ENCODE results near the gene RIPOR3.
"Not testable (repeated sequence)": the region's sequence is repeated elsewhere in the genome, so short reads cannot be mapped to it uniquely, and the experiment has no call there.

The RIPOR3 gene

GRCh38 chr20:50699688-50700087 is 8.3 kb upstream of the RIPOR3 start:
- no peaks in the 10 kb centered on the region for H3K9me3 ChIP-seq (ENCODE audit: insufficient read depth, low read length)
- H4K20me1 ChIP-seq (ENCODE audit: low read depth, low read length) = no peaks in the 10 kb centered on the region

GRCh38 chr20:50698255-50698654 is 6.9 kb upstream of the RIPOR3 start:
- H3K27ac ChIP-seq (ENCODE audit: low read depth, low read length); H3K4me3 ChIP-seq (ENCODE audit: insufficient read depth, low read length, poor library complexity, severe bottlenecking): not testable (repeated sequence)

More at GRCh38 chr20:50699688-50700087, 8.3 kb upstream of the RIPOR3 start:
- Histone ChIP-seq H3K9me2 (replicated peaks; ENCODE audit: insufficient read depth, low read length) (no peaks in the 10 kb centered on the region), H3K27me3 (ENCODE audit: low read length) (no peaks in the 10 kb centered on the region), H3K4me2 (ENCODE audit: low read depth, low read length, poor library complexity, severe bottlenecking) (no peak overlapping the region), H3K4me3 (ENCODE audit: insufficient read depth, low read length, poor library complexity, severe bottlenecking) (no peak overlapping the region), H3K27ac (ENCODE audit: low read depth, low read length) (no peak overlapping the region), H2AFZ (ENCODE audit: low read depth, low read length, severe bottlenecking) (no peak overlapping the region), H3K36me3 (ENCODE audit: low read length) (no peaks in the 10 kb centered on the region), H3K79me2 (ENCODE audit: insufficient read depth, low read length) (no peaks in the 10 kb centered on the region), H3K9ac (ENCODE audit: low read length) (no peak overlapping the region), H3F3A (ENCODE audit: insufficient read depth) (no peaks in the 10 kb centered on the region)
- TF ChIP-seq EZH2phosphoT487 (conservative IDR thresholded peaks at IDR 0.05; ENCODE audit: low read length) = no peak
- no peak for TF ChIP-seq CTCF (IDR thresholded peaks at IDR 0.05; ENCODE audit: insufficient read depth, low read length, poor library complexity, severe bottlenecking)

GRCh38 chr20:50695135-50695872 is 4.0 kb upstream of the RIPOR3 start:
- no peak overlapping the region for H3K4me3 ChIP-seq (ENCODE audit: insufficient read depth, low read length, poor library complexity, severe bottlenecking)
- H3K9me3 ChIP-seq (ENCODE audit: insufficient read depth, low read length) = no peaks in the 10 kb centered on the region
- no peak overlapping the region for H2AFZ ChIP-seq (ENCODE audit: low read depth, low read length, severe bottlenecking)
- H3F3A ChIP-seq (ENCODE audit: insufficient read depth) = no peaks in the 10 kb centered on the region
- H3K27me3 ChIP-seq (ENCODE audit: low read length) = no peaks in the 10 kb centered on the region
- no peaks in the 10 kb centered on the region for H3K79me2 ChIP-seq (ENCODE audit: insufficient read depth, low read length)
- no peaks in the 10 kb centered on the region for H4K20me1 ChIP-seq (ENCODE audit: low read depth, low read length)
- TF ChIP-seq EZH2phosphoT487 (conservative IDR thresholded peaks at IDR 0.05; ENCODE audit: low read length) = no peak
- TF ChIP-seq CTCF (IDR thresholded peaks at IDR 0.05; ENCODE audit: insufficient read depth, low read length, poor library complexity, severe bottlenecking) = no peak
- H3K9me2 ChIP-seq (replicated peaks; ENCODE audit: insufficient read depth, low read length) = no peaks in the 10 kb centered on the region
- no peaks in the 10 kb centered on the region for H3K36me3 ChIP-seq (ENCODE audit: low read length)
- no peak overlapping the region for H3K27ac ChIP-seq (ENCODE audit: low read depth, low read length)
- no peak overlapping the region for H3K4me2 ChIP-seq (ENCODE audit: low read depth, low read length, poor library complexity, severe bottlenecking)
- H3K9ac ChIP-seq (ENCODE audit: low read length) = no peak overlapping the region

More at GRCh38 chr20:50698255-50698654, 6.9 kb upstream of the RIPOR3 start:
- H4K20me1 ChIP-seq (ENCODE audit: low read depth, low read length); H3K36me3 ChIP-seq (ENCODE audit: low read length); H3K9me2 ChIP-seq (replicated peaks; ENCODE audit: insufficient read depth, low read length); H3K4me2 ChIP-seq (ENCODE audit: low read depth, low read length, poor library complexity, severe bottlenecking); H3K9me3 ChIP-seq (ENCODE audit: insufficient read depth, low read length); H3K79me2 ChIP-seq (ENCODE audit: insufficient read depth, low read length); H2AFZ ChIP-seq (ENCODE audit: low read depth, low read length, severe bottlenecking); H3K9ac ChIP-seq (ENCODE audit: low read length); H3F3A ChIP-seq (ENCODE audit: insufficient read depth); H3K27me3 ChIP-seq (ENCODE audit: low read length): not testable (repeated sequence)

GRCh38 chr20:50694379-50695134 is 3.2 kb upstream of the RIPOR3 start:
- Histone ChIP-seq H3K27ac (ENCODE audit: low read depth, low read length) (no peak overlapping the region), H3K79me2 (ENCODE audit: insufficient read depth, low read length) (no peaks in the 10 kb centered on the region), H3K36me3 (ENCODE audit: low read length) (no peaks in the 10 kb centered on the region), H2AFZ (ENCODE audit: low read depth, low read length, severe bottlenecking) (no peak overlapping the region), H3K9me2 (replicated peaks; ENCODE audit: insufficient read depth, low read length) (no peaks in the 10 kb centered on the region), H3K4me2 (ENCODE audit: low read depth, low read length, poor library complexity, severe bottlenecking) (no peak overlapping the region), H3F3A (ENCODE audit: insufficient read depth) (no peaks in the 10 kb centered on the region), H3K9ac (ENCODE audit: low read length) (no peak overlapping the region), H3K27me3 (ENCODE audit: low read length) (no peaks in the 10 kb centered on the region), H4K20me1 (ENCODE audit: low read depth, low read length) (no peaks in the 10 kb centered on the region), H3K9me3 (ENCODE audit: insufficient read depth, low read length) (no peaks in the 10 kb centered on the region), H3K4me3 (ENCODE audit: insufficient read depth, low read length, poor library complexity, severe bottlenecking) (no peak overlapping the region)
- TF ChIP-seq EZH2phosphoT487 (conservative IDR thresholded peaks at IDR 0.05; ENCODE audit: low read length) (no peak), CTCF (IDR thresholded peaks at IDR 0.05; ENCODE audit: insufficient read depth, low read length, poor library complexity, severe bottlenecking) (no peak)
